ENCODE data around the gene NXN. TPM values are rescaled to one million over a fixed set of nuclear protein-coding genes. Genes with fewer than 3 reads are reported as not detected.

NXN gene
- total RNA-seq, 1 experiment from 2014 or later: 20.8 TPM

GRCh38 chr17:921161-921560 lies 58.4 kb downstream of the NXN start:
- TF ChIP-seq EZH2phosphoT487 (IDR thresholded peaks at IDR 0.05; ENCODE audit: borderline replicate concordance, low read length) (no peak), EZH2 (IDR thresholded peaks at IDR 0.05; ENCODE audit: low read length, unreplicated experiment) (no peak)
- TF ChIP-seq, protein P1, sequence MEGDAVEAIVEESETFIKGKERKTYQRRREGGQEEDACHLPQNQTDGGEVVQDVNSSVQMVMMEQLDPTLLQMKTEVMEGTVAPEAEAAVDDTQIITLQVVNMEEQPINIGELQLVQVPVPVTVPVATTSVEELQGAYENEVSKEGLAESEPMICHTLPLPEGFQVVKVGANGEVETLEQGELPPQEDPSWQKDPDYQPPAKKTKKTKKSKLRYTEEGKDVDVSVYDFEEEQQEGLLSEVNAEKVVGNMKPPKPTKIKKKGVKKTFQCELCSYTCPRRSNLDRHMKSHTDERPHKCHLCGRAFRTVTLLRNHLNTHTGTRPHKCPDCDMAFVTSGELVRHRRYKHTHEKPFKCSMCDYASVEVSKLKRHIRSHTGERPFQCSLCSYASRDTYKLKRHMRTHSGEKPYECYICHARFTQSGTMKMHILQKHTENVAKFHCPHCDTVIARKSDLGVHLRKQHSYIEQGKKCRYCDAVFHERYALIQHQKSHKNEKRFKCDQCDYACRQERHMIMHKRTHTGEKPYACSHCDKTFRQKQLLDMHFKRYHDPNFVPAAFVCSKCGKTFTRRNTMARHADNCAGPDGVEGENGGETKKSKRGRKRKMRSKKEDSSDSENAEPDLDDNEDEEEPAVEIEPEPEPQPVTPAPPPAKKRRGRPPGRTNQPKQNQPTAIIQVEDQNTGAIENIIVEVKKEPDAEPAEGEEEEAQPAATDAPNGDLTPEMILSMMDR (conservative IDR thresholded peaks at IDR 0.05; ENCODE audit: low read depth, low read length): no peak
- Histone ChIP-seq H3F3A (ENCODE audit: low read length, unreplicated experiment) (no peaks in the 10 kb centered on the region), H3K79me2 (ENCODE audit: low read length) (no peaks in the 10 kb centered on the region), H3K27me3 (ENCODE audit: low read length) (no peaks in the 10 kb centered on the region), H2AFZ (ENCODE audit: low read length) (no peak overlapping the region), H3K4me2 (ENCODE audit: low read length) (no peak overlapping the region), H3K9ac (ENCODE audit: low read length) (no peak overlapping the region), H4K20me1 (ENCODE audit: low read length) (peaks cover 3% of the 10 kb centered on the region; the same call in 1 of the 2 replicates), H3K9me3 (ENCODE audit: low read length) (no peaks in the 10 kb centered on the region), H3K36me3 (ENCODE audit: low read depth, low read length) (no peaks in the 10 kb centered on the region), H3K4me3 (ENCODE audit: low read length) (no peak overlapping the region), H3K4me1 (ENCODE audit: insufficient read depth, low read length) (peaks cover 17% of the 10 kb centered on the region), H3K9me2 (replicated peaks; ENCODE audit: low read length) (no peaks in the 10 kb centered on the region), H3K27ac (ENCODE audit: low read length) (no peak overlapping the region)
- intact Hi-C loops (cut with micrococcal nuclease): loop anchor here (10.0 kb wide), 1 partner anchor 54 kb away; the partner anchor contains the start of gene NXN
- peak; percentile 51 for DNase-seq
- no TSS peak for BruUV-seq (replicated peaks)
- peak; percentile 43; the same call in 1 of the 2 replicates for ATAC-seq
- POLR2A ChIA-PET (ENCODE audit: unreplicated experiment): no interaction called here
- CTCF ChIA-PET: no interaction called here

DNA sequence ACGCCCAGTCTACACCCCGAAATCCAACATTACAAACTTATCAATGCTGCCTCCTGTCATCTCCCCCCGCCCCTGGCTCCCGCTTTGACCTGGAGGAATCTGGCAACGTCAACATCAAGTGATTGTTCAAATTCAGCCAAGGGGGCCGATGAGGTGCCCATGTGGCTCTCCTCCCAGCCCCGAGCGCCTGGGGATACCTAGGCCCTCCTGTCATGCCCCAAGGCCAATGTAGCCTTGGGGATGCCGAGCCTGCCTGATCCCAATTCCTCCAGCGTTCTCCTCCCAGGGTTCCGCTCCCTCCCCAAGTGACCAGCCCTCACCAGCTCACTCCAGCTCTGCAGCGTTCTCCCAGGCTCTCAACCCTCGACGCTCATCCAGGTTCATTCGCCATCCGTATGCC lies 59.4 kb downstream of the NXN start:
- Histone ChIP-seq H2AFZ (ENCODE audit: low read length) (no peak overlapping the region), H3K36me3 (ENCODE audit: low read depth, low read length) (no peaks in the 10 kb centered on the region), H3K4me3 (ENCODE audit: low read length) (no peak overlapping the region), H3F3A (ENCODE audit: low read length, unreplicated experiment) (no peaks in the 10 kb centered on the region), H3K9me3 (ENCODE audit: low read length) (no peaks in the 10 kb centered on the region), H4K20me1 (ENCODE audit: low read length) (no peaks in the 10 kb centered on the region; the same call in 1 of the 2 replicates), H3K4me1 (ENCODE audit: insufficient read depth, low read length) (peaks cover 15% of the 10 kb centered on the region), H3K79me2 (ENCODE audit: low read length) (no peaks in the 10 kb centered on the region), H3K4me2 (ENCODE audit: low read length) (no peak overlapping the region), H3K9ac (ENCODE audit: low read length) (no peak overlapping the region), H3K27ac (ENCODE audit: low read length) (no peak overlapping the region), H3K27me3 (ENCODE audit: low read length) (no peaks in the 10 kb centered on the region), H3K9me2 (replicated peaks; ENCODE audit: low read length) (no peaks in the 10 kb centered on the region)
- DNase-seq (no peak), ATAC-seq (no peak)
- BruUV-seq (replicated peaks): no TSS peak
- ChIA-PET CTCF (no interaction called here), POLR2A (ENCODE audit: unreplicated experiment) (no interaction called here)
- intact Hi-C loops (cut with micrococcal nuclease): loop anchor here (10.0 kb wide), 1 partner anchor 55 kb away; the partner anchor contains the start of gene NXN
- TF ChIP-seq, protein P1 (conservative IDR thresholded peaks at IDR 0.05; ENCODE audit: low read depth, low read length): no peak
- no peak for TF ChIP-seq EZH2phosphoT487 (IDR thresholded peaks at IDR 0.05; ENCODE audit: borderline replicate concordance, low read length)

DNA sequence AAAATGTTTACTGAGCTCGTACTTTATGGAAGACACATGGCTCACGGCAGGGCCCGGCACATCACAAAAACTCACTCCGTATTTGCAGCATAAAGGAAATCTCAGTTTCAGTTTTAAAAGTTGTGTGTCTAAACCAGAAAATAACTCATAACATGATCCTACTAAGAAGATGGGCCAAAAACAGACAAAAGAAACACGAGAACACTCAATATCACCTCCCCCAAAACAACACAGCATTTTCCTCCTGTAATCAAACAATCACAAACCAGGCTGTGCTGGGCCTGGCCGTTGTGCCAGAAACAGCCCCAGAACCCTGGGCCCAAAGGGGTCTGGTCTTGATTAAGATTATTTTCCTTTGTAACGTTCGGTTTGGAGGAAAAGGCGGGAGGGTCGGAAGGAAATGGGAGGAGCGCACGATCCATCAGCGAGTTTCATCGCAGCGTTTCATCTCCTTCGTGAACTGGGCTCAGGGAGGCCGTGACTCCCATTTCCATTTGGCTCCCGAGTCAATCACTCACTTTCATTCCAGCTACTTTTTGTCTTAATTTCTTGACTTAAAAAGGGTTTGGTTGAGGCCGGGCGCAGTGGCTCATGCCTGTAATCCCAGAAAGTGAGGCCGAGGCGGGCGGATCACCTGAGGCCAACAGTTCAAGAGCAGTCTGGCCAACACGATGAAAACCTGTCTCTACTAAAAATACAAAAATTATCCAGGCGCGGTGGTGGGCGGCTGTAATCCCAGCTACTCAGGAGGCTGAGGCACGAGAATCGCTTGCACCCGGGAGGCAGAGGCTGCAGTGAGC lies 61.4 kb downstream of the NXN start:
- Histone ChIP-seq H3K9me3 (ENCODE audit: low read length) (no peaks in the 10 kb centered on the region), H3K9ac (ENCODE audit: low read length) (no peak overlapping the region), H3K27me3 (ENCODE audit: low read length) (no peaks in the 10 kb centered on the region), H4K20me1 (ENCODE audit: low read length) (no peaks in the 10 kb centered on the region), H2AFZ (ENCODE audit: low read length) (no peak overlapping the region), H3F3A (ENCODE audit: low read length, unreplicated experiment) (no peaks in the 10 kb centered on the region), H3K4me2 (ENCODE audit: low read length) (no peak overlapping the region), H3K27ac (ENCODE audit: low read length) (no peak overlapping the region), H3K4me3 (ENCODE audit: low read length) (no peak overlapping the region), H3K36me3 (ENCODE audit: low read depth, low read length) (no peaks in the 10 kb centered on the region), H3K79me2 (ENCODE audit: low read length) (no peaks in the 10 kb centered on the region), H3K4me1 (ENCODE audit: insufficient read depth, low read length) (peaks cover 6% of the 10 kb centered on the region; the same call in 1 of the 2 replicates), H3K9me2 (replicated peaks; ENCODE audit: low read length) (no peaks in the 10 kb centered on the region)
- no TSS peak for BruUV-seq (replicated peaks)
- ATAC-seq: no peak
- intact Hi-C loops (cut with micrococcal nuclease): no loop called here
- CTCF ChIA-PET: no interaction called here
- no peak for DNase-seq
- POLR2A ChIA-PET (ENCODE audit: unreplicated experiment): no interaction called here
- TF ChIP-seq EZH2phosphoT487 (IDR thresholded peaks at IDR 0.05; ENCODE audit: borderline replicate concordance, low read length): no peak
- no peak for TF ChIP-seq EZH2 (IDR thresholded peaks at IDR 0.05; ENCODE audit: low read length, unreplicated experiment)
- TF ChIP-seq, protein P1 (conservative IDR thresholded peaks at IDR 0.05; ENCODE audit: low read depth, low read length): no peak
